GM18909 (cell line): ENCODE data around the gene WNT3A.

Experiments used
- ATAC-seq: cut with Tn5 transposase; IDR thresholded peaks from one replicate; pipeline ENCODE4 v1.9.1; 2021; ENCODE audit warnings: mild to moderate bottlenecking; ENCODE audit not compliant: unreplicated experiment, poor library complexity

The WNT3A gene

DNA sequence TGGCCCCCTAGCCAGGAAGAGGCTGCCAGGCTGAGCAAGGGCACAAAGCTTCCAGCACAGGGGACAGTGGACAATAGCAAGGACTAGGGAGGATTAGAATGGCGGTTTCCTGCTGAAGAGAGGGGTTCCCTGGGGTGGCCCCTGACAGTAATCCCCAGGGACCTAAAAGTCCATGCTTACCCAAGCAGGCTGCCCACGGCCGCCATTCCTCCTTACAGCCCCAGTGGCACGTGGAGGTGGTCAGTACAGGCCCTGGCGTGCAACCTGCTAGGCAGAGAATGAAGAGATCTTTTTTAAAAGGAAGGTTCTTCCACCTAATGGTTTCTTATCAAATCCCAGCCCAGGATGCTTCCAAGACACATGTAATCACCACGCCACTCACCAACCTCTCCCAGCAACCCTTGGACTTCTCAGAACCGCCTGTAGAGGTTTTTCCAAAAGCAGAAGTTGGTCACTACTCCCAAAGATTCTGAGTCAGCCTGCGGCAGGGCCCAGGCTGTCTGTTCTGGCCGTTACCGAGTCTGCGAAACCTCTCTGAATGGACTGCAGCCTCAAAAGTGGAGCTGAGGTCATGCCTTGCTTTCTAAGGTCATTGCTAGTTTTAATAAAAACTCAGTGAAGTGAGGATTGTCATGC, 101.4 kb downstream of the WNT3A start:
- no peak for ATAC-seq

DNA sequence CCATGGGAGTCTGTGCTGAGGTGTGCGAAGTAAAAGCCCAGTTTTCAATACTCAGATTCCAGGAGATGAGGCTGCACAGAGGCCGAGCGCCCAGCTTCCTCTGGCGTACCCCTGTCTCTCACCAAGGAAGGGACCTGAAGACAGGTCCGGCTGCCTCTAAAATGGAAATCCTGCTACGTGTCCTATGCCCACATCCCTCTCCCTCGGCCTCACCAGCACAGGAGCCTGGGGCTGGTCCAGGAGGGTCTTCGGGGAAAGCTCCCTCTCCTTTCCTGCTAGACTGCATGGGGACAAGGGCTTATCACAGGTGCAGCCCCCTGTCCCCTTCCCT, 101.9 kb downstream of the WNT3A start:
- ATAC-seq, result no peak

GRCh38 chr1:228109073-228109961, 102.5 kb downstream of the WNT3A start, which contains the start of gene MRPL55:
TSS of gene MRPL55 (minus strand) at chr1:228109299. CDS start at chr1:228108260, 1,039 bp downstream.
- ATAC-seq, result peak; percentile 91

- ATAC-seq, result peak; percentile 1
Observed at GRCh38 chr1:228109962-228110488, 103.2 kb downstream of the WNT3A start.

- no peak for ATAC-seq
Observed at GRCh38 chr1:228110556-228110955, 103.8 kb downstream of the WNT3A start.
